Chondrocyte (in vitro differentiated cells): ENCODE data around the gene CAP1. TPM values are rescaled to one million over a fixed set of nuclear protein-coding genes. Genes with fewer than 3 reads are reported as not detected.

Source experiments
- DNase-seq: peaks from one replicate; pipeline ENCODE4 v3.0.0; 2021; ENCODE audit warnings: mixed read lengths, low spot score
- H3K27ac Mint-ChIP-seq: one replicate; pipeline ENCODE4 v1.8.0; 2021; ENCODE audit warnings: mild to moderate bottlenecking, moderate library complexity, mixed read lengths; ENCODE audit not compliant: unreplicated experiment
- H3K27me3 Mint-ChIP-seq: 2 replicates; pipeline ENCODE4 v1.8.0; 2021; ENCODE audit warnings: low read depth, mixed read lengths
- H3K36me3 Mint-ChIP-seq: 2 replicates; pipeline ENCODE4 v1.8.0; 2021; ENCODE audit warnings: low read depth, mixed read lengths
- H3K4me1 Mint-ChIP-seq: 2 replicates; pipeline ENCODE4 v1.8.0; 2021; ENCODE audit warnings: low read depth, mild to moderate bottlenecking, mixed read lengths
- H3K4me3 Mint-ChIP-seq: one replicate; pipeline ENCODE4 v1.8.0; 2021; ENCODE audit warnings: mild to moderate bottlenecking, moderate library complexity, mixed read lengths; ENCODE audit not compliant: unreplicated experiment
- H3K9me3 Mint-ChIP-seq: 2 replicates; pipeline ENCODE4 v1.8.0; 2021; ENCODE audit warnings: low read depth, mixed read lengths
- total RNA-seq: library from RNA; stranded (reverse); gene quantifications from 3 replicates; pipeline ENCODE4 v1.2.1, GENCODE V29; 2021
- TF ChIP-seq, protein P1 (sequence below): fragments of 200-600 bp; sonication (generic); IDR thresholded peaks from 2 replicates; pipeline ENCODE4 v1.5.0; 2021; ENCODE audit warnings: antibody characterized with exemption, mild to moderate bottlenecking, moderate library complexity

CAP1 gene
- total RNA-seq, 1 donor from 2014 or later: 576 TPM

DNA sequence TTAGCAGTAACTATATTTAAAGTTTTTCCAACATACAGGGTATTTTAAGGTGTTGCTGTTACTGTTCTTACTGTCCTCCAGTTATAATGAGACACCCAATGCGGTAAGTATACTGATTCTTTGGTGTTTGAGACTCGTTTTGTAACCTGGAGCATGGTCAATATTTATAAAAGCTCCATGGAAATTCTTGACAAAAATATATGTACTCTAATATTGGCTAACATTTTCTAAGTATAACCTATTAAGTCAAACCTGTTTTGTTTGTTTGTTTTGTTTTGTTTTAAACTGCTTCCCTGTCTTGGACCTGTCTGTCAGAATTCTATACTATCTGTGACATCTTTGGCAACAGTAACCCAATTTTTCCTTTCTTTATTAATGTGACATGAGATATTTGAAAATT is 15.9 kb upstream of the CAP1 start:
- Mint-ChIP-seq H3K27ac (no peak overlapping the region), H3K4me1 (no peaks in the 10 kb centered on the region)
- TF ChIP-seq, protein P1, sequence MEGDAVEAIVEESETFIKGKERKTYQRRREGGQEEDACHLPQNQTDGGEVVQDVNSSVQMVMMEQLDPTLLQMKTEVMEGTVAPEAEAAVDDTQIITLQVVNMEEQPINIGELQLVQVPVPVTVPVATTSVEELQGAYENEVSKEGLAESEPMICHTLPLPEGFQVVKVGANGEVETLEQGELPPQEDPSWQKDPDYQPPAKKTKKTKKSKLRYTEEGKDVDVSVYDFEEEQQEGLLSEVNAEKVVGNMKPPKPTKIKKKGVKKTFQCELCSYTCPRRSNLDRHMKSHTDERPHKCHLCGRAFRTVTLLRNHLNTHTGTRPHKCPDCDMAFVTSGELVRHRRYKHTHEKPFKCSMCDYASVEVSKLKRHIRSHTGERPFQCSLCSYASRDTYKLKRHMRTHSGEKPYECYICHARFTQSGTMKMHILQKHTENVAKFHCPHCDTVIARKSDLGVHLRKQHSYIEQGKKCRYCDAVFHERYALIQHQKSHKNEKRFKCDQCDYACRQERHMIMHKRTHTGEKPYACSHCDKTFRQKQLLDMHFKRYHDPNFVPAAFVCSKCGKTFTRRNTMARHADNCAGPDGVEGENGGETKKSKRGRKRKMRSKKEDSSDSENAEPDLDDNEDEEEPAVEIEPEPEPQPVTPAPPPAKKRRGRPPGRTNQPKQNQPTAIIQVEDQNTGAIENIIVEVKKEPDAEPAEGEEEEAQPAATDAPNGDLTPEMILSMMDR: no peak

DNA sequence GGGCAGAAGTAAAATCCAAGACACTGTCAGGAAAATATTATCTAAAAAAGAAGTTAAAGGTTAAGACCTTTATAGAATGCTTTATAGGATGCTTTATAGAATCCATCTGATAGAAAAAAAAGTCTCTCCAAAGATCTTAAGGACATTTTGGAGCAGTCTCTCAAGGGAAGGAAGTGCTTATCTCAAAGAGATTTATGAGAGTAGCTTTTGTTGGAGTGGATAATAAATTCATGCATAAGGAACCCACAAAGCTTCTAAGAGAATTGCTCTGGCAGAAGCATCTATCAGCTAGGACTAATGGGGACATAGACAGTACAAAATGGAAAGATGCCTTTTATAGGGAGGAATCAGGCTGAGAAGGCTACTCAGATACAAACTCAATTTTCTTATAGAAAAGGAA is 12.9 kb upstream of the CAP1 start:
- DNase-seq: no peak
- H3K4me1 Mint-ChIP-seq: peaks cover 11% of the 10 kb centered on the region
- TF ChIP-seq, protein P1: no peak
- H3K27ac Mint-ChIP-seq: no peak overlapping the region
- peaks cover 11% of the 10 kb centered on the region for H3K27me3 Mint-ChIP-seq
- peaks cover 8% of the 10 kb centered on the region for H3K9me3 Mint-ChIP-seq
- peaks cover 6% of the 10 kb centered on the region for H3K36me3 Mint-ChIP-seq
- H3K4me3 Mint-ChIP-seq: no peak overlapping the region

More for the DNA sequence above, 15.9 kb upstream of the CAP1 start:
- H3K9me3 Mint-ChIP-seq: peaks cover 8% of the 10 kb centered on the region
- H3K27me3 Mint-ChIP-seq: peaks cover 11% of the 10 kb centered on the region
- no peak for DNase-seq
- no peak overlapping the region for H3K4me3 Mint-ChIP-seq
- H3K36me3 Mint-ChIP-seq: peaks cover 6% of the 10 kb centered on the region

DNA sequence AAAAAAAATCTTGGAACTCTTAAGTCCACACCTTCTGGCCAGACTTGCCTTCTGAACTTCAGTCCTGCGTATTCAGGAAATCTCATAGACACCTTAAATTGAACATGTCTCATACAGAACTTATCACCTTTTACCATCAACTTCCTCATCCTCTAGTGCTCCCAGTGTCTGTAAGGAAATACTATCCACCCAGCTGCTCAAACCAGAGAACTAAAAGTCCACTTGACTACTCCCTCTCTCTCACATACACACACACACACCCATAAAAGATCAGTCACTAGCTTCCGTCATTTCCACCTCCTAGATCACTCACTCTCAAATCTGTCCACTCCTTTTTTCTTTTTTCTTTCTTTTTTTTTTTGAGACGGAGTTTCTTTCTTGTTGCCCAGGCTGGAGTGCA is 10.9 kb upstream of the CAP1 start:
- Mint-ChIP-seq H3K27me3 (peaks cover 10% of the 10 kb centered on the region), H3K9me3 (peaks cover 4% of the 10 kb centered on the region), H3K27ac (no peak overlapping the region), H3K36me3 (peaks cover 3% of the 10 kb centered on the region), H3K4me3 (no peak overlapping the region), H3K4me1 (peaks cover 11% of the 10 kb centered on the region)
- TF ChIP-seq, protein P1: no peak
- DNase-seq: no peak

DNA sequence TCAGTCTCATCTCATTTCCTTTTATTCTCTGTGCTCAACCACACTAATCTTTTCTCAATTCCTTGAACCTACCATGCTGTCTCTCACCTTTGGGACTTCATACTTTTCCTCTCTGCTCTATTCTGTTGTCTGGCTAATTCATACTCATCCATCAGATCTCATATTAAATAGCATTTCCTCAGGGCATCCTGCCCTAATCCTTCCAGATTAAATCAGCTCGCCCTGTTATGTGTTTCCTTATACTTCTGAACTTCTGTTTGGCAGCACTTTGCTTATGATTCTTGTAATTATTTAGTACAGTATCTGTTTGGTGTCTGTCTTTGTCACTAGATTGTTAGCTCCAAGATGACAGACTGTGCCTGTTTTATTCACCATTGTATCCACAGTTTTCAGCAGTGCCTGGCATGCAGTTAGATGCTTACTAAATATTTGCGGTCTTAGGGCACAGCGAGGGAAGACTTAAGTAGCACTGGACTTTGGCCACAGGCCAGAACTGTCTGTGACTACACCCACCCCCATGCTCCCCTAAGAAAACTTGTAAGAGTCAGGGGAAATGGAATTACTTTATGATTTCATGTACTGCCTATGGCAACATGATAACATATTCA is 9.9 kb upstream of the CAP1 start:
- H3K4me1 Mint-ChIP-seq: peaks cover 11% of the 10 kb centered on the region
- H3K27me3 Mint-ChIP-seq: peaks cover 10% of the 10 kb centered on the region
- H3K27ac Mint-ChIP-seq: no peak overlapping the region
- no peak for DNase-seq
- peaks cover 3% of the 10 kb centered on the region for H3K36me3 Mint-ChIP-seq
- TF ChIP-seq, protein P1: no peak
- H3K4me3 Mint-ChIP-seq: no peak overlapping the region
- H3K9me3 Mint-ChIP-seq: peaks cover 4% of the 10 kb centered on the region

DNA sequence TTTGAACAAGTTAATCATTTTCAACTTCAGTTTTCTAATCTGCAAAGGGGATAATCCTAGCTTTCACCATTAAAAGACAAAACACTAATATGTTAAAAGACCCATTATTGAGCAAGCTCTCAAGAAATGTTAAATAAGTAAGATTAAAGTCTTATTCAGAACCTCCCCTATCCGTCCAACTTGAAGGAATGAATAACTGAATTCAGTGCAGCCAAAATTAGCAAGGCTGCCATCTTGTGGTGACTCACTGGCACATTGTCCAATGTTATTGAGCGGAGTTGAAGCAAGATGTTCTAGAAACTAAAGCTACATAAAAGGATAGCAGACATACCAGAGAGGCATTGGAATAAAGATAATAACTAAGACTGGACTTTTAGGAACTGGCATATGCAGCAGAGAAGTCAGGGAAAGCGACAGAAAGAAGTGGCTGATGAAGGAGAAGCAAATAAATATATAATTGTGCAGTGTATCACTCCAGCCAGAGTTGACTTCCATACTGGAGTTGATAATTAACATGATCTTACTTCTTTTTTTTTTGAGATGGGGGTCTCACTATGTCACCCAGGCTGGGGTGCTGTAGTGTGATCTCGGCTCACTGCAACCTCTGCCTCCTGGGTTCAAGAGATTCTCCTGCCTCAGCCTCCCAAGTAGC is 8.2 kb upstream of the CAP1 start:
- DNase-seq: no peak
- Mint-ChIP-seq H3K27me3 (peaks cover 10% of the 10 kb centered on the region), H3K27ac (no peak overlapping the region), H3K4me3 (no peak overlapping the region), H3K4me1 (peaks cover 23% of the 10 kb centered on the region), H3K9me3 (no peaks in the 10 kb centered on the region), H3K36me3 (no peaks in the 10 kb centered on the region)
- TF ChIP-seq, protein P1: peak; percentile 85
